Progenitor cell of endocrine pancreas (in vitro differentiated cells): Measurements from ENCODE around the gene SLC8B1. TPM values are rescaled to one million over a fixed set of nuclear protein-coding genes. Genes with fewer than 3 reads are reported as not detected.

Experiments
- DNase-seq: peaks from one replicate; pipeline ENCODE4 v3.0.0; 2021; ENCODE audit warnings: low spot score; ENCODE audit not compliant: unreplicated experiment
- H3K27ac Mint-ChIP-seq: 2 replicates; pipeline ENCODE4 v1.8.0; 2021; ENCODE audit warnings: mild to moderate bottlenecking, moderate library complexity, mixed read lengths
- H3K27me3 Mint-ChIP-seq: 2 replicates; pipeline ENCODE4 v1.8.0; 2021; ENCODE audit warnings: mixed read lengths
- H3K36me3 Mint-ChIP-seq: 2 replicates; pipeline ENCODE4 v1.8.0; 2022; ENCODE audit warnings: mixed read lengths; ENCODE audit not compliant: insufficient read depth
- H3K4me1 Mint-ChIP-seq: 2 replicates; pipeline ENCODE4 v1.8.0; 2021; ENCODE audit warnings: low read depth, mixed read lengths
- H3K4me3 Mint-ChIP-seq: 2 replicates; pipeline ENCODE4 v1.8.0; 2021; ENCODE audit warnings: low read depth, mild to moderate bottlenecking, moderate library complexity, mixed read lengths
- H3K9me3 Mint-ChIP-seq: 2 replicates; pipeline ENCODE4 v1.8.0; 2021; ENCODE audit warnings: low read depth, mixed read lengths
- CTCF ChIP-seq: fragments of 200-600 bp; sonication (generic); IDR thresholded peaks from one replicate; pipeline ENCODE4 v1.5.0; 2021; ENCODE audit warnings: antibody characterized with exemption, mild to moderate bottlenecking; ENCODE audit not compliant: unreplicated experiment
- total RNA-seq: library from RNA; stranded (reverse); gene quantifications from 2 replicates; pipeline ENCODE4 v1.2.1, GENCODE V29; 2021

Gene SLC8B1
- total RNA-seq, 1 donor from 2014 or later = 9.8 TPM

- Mint-ChIP-seq H3K4me3 (no peak overlapping the region), H3K36me3 (peaks cover 2% of the 10 kb centered on the region), H3K27ac (no peak overlapping the region), H3K9me3 (no peaks in the 10 kb centered on the region), H3K4me1 (peaks cover 12% of the 10 kb centered on the region), H3K27me3 (no peaks in the 10 kb centered on the region)
- DNase-seq = no peak
- no peak for TF ChIP-seq CTCF
These were observed 60.1 kb downstream of the SLC8B1 start for GRCh38 chr12:113274848-113275247.

- TF ChIP-seq CTCF = no peak
- no peak for DNase-seq
- H3K36me3 Mint-ChIP-seq = peaks cover 2% of the 10 kb centered on the region
- no peaks in the 10 kb centered on the region for H3K9me3 Mint-ChIP-seq
- H3K27ac Mint-ChIP-seq = no peak overlapping the region
- peaks cover 12% of the 10 kb centered on the region for H3K4me1 Mint-ChIP-seq
- no peaks in the 10 kb centered on the region for H3K27me3 Mint-ChIP-seq
- no peak overlapping the region for H3K4me3 Mint-ChIP-seq
These were observed 61.7 kb downstream of the SLC8B1 start for GRCh38 chr12:113273053-113273725.

GRCh38 chr12:113271853-113272561 lies 62.9 kb downstream of the SLC8B1 start:
- no peaks in the 10 kb centered on the region for H3K9me3 Mint-ChIP-seq

GRCh38 chr12:113271466-113271852 lies 63.5 kb downstream of the SLC8B1 start:
- Mint-ChIP-seq H3K9me3 (no peaks in the 10 kb centered on the region), H3K27ac (no peak overlapping the region), H3K4me3 (no peak overlapping the region)

More at GRCh38 chr12:113271853-113272561, 62.9 kb downstream of the SLC8B1 start:
- no peak for TF ChIP-seq CTCF
- peaks cover 12% of the 10 kb centered on the region for H3K4me1 Mint-ChIP-seq
- no peak overlapping the region for H3K27ac Mint-ChIP-seq
- peaks cover 2% of the 10 kb centered on the region for H3K36me3 Mint-ChIP-seq
- H3K4me3 Mint-ChIP-seq = no peak overlapping the region
- H3K27me3 Mint-ChIP-seq = no peaks in the 10 kb centered on the region
- no peak for DNase-seq

GRCh38 chr12:113270709-113271009 lies 64.2 kb downstream of the SLC8B1 start:
- H3K27me3 Mint-ChIP-seq = no peaks in the 10 kb centered on the region
- no peak overlapping the region for H3K27ac Mint-ChIP-seq
- peaks cover 4% of the 10 kb centered on the region for H3K36me3 Mint-ChIP-seq
- H3K9me3 Mint-ChIP-seq = no peaks in the 10 kb centered on the region
- no peak for DNase-seq
- no peak overlapping the region for H3K4me3 Mint-ChIP-seq
- TF ChIP-seq CTCF = no peak
- peaks cover 12% of the 10 kb centered on the region for H3K4me1 Mint-ChIP-seq

More at GRCh38 chr12:113271466-113271852, 63.5 kb downstream of the SLC8B1 start:
- Mint-ChIP-seq H3K27me3 (no peaks in the 10 kb centered on the region), H3K4me1 (peaks cover 12% of the 10 kb centered on the region), H3K36me3 (peaks cover 2% of the 10 kb centered on the region)
- DNase-seq = no peak
- TF ChIP-seq CTCF = no peak
